Esophagus mucosa (tissue), 1 donor: Measurements from ENCODE around the gene PFN3. TPM values are rescaled to one million over a fixed set of nuclear protein-coding genes. Genes with fewer than 3 reads are reported as not detected.

Experiments
- ATAC-seq: fragments of 200-7000 bp; cut with Tn5 transposase; one replicate; pipeline ENCODE4 v1.9.1; 2020
- total RNA-seq: library from RNA; stranded (reverse); gene quantifications from one replicate; pipeline ENCODE4 v1.2.4, GENCODE V29; 2023
- donor health status: DM: yes; HTN: yes; CAD: no.

PFN3 gene
- total RNA-seq, 1 donor from 2014 or later: not detected

GRCh38 chr5:177437623-177438022, 37.2 kb upstream of the PFN3 start:
- ATAC-seq: no peak

GRCh38 chr5:177435847-177436536, 35.5 kb upstream of the PFN3 start:
- no peak for ATAC-seq

GRCh38 chr5:177434942-177435738, 34.7 kb upstream of the PFN3 start:
- ATAC-seq: no peak

GRCh38 chr5:177434437-177434836, 34.0 kb upstream of the PFN3 start:
- no peak for ATAC-seq

DNA sequence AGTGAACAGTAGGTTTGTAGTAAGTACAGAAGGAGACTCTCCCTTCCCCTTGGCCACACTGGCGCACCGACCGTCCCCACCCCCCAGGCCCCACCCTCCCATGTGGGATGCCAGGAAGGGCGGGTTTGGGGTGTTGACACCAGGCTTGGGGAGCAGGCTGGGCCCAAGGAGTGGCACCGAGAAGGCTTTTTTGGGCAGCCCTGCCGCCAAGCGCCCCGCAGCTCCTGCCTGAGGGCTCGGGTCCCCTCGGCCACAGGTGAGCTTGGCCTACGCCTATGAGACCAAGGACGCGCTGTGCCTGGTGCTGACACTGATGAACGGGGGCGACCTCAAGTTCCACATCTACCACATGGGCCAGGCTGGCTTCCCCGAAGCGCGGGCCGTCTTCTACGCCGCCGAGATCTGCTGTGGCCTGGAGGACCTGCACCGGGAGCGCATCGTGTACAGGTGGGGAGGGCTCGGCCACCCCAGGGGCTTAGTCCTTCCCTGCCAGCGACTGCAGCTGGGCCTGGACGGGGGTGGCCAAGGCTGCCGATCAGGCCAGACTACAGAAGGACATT, 33.3 kb upstream of the PFN3 start:
- peak; percentile 27 for ATAC-seq

GRCh38 chr5:177432839-177433657, 32.6 kb upstream of the PFN3 start:
- no peak for ATAC-seq

- ATAC-seq: no peak
These were observed 31.8 kb upstream of the PFN3 start for GRCh38 chr5:177432143-177432838.

DNA sequence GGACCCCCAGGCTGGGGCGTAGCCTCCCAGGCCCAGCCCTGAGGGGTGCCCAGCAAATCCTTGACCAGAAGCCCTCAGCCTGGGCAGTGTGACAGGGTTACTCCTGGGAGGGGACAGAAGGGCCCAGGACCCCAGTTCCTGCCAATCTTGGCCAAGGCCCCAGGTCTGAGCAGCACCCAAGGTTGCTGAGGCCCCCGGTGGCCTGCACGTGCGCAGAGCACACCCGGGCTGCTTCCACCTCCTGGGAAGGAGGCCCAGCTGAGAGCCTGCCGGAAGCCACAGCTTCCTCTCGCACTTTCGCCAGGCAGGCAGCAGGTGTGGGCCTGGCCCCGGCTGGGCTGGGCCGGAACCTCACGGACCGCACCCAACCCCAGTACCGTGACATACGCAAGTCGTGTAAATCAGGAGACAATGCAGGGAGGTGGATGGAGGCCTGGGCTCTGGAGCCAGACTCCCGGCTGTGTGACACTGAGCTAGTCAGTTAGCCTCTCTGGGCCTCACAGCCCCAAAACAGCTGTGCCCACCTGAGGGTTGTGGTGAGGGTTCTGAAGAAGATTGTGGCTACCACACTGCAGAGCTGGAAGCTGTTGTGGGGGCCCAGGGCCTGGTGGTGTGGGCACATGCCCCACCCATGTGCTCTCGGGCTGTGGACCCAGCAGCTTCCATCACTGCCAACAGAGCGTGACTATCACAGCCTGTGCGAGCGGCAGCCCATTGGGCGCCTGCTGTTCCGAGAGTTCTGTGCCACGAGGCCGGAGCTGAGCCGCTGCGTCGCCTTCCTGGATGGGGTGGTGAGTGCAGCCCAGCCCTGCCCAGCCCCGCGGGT, 31.1 kb upstream of the PFN3 start:
- peak; percentile 64 for ATAC-seq

GRCh38 chr5:177430972-177431316, 30.5 kb upstream of the PFN3 start:
- ATAC-seq: no peak

GRCh38 chr5:177430140-177430951, 29.9 kb upstream of the PFN3 start:
- peak; percentile 6 for ATAC-seq

- no peak for ATAC-seq
These were observed 29.0 kb upstream of the PFN3 start for GRCh38 chr5:177429248-177430040.

DNA sequence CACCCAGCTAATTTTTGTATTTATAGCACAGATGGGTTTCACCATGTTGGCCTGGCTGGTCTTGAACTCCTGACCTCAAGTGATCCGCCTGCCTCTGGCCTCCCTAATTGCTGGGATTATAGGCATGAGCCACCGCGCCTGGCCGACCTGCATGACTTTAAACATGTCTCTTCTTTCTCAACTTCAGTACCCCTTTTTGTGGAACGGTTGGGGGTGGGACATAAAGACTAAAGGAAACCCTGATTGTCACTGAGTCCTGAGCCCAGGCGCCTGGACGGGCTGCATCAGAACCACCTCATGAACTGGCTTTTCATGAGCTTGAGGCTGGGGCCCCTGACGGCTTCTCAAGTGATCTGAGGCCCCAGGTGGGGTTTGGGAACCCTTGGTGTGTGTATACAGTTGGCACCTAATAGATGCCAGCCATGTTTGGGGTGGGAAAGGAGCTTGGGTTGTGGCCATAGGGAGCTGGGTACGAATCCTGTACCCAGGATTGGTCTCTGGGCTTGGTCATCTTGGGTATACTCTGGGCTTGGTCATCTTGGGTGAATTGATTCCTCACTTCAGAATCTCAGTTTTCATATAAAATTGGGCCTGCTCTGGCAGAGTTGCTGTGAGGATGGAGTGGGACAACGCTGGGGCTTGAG, 28.2 kb upstream of the PFN3 start:
- no peak for ATAC-seq

DNA sequence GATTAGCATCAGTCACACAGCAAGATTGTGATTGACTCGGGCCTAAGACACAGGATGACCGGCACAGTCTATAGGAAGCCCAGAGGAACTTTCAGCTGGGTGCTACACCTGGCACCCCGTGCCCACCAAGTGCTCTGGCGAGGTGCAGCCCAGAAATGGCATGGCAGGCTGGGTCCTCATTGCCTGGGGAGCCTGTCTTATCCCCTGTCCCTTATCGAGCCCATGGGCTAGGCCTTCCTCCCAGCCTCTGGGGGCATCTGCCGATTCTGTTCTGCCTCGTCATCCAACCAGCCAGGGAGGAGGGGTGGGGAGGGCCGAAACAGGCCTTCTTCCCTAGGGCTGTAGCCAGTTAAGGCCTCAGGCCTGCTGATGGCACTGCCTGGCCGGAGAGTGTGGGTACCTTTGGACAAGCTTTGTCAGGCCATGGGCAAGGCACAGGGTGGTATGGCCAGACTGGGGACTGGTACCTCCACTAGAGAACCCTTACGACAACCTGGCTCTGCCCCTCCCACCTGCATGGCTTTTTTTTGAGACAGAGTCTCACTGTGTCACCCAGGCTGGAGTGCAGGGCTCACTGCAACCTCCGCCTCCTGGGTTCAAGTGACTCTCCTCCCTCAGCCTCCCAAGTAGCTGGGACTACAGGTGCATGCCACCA, 27.6 kb upstream of the PFN3 start:
- no peak for ATAC-seq

GRCh38 chr5:177427211-177427822, 26.9 kb upstream of the PFN3 start:
- ATAC-seq: no peak

DNA sequence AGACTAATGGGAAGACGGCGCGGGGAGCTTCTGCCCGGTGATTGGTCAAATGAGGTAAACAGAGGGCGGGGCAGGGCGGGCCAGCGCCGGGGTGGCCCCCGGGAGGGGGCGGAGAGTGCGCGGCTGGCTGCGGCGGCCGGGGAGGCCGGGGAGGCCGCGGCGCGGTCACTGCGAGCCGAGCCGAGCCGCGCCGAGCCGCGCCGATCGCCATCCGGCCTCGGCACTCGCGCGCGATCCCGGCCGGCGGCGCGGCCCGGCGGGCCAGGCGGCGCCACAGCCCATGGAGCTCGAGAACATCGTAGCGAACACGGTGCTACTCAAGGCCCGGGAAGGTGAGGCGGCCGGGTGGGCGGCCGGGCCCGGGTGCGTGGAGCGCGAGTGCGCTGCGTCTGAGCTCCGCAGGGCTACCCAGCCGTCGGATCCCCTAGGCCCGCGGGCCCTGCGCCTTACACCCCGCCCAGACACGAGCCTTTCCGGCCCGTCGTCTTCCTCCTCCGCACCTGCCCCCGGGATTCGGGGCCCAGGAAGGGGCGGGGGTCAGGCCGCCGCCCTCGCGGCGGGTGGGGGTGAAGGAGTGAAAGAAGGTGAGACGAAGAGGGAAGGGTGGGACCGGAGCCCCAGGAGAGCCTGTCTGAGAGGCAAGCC, 26.2 kb upstream of the PFN3 start, which contains the start of gene GRK6:
Gene GRK6, plus strand, starts transcription at position 111 of the 645 bp plus-strand sequence. Its CDS starts 170 bp downstream, at position 281.
- ATAC-seq: peak; percentile 2

GRCh38 chr5:177425801-177426565, 25.5 kb upstream of the PFN3 start:
- peak; percentile 93 for ATAC-seq
